IPS-NIHi11 (cell line): Measurements from ENCODE around the gene CAMK1D.
"Not testable (repeated sequence)": the region's sequence is repeated elsewhere in the genome, so short reads cannot be mapped to it uniquely, and the experiment has no call there.

ENCODE experiments used
- DNase-seq: peaks from one replicate; pipeline ENCODE4 v3.0.0; 2012; ENCODE audit warnings: mixed read lengths, low spot score

Gene CAMK1D

DNA sequence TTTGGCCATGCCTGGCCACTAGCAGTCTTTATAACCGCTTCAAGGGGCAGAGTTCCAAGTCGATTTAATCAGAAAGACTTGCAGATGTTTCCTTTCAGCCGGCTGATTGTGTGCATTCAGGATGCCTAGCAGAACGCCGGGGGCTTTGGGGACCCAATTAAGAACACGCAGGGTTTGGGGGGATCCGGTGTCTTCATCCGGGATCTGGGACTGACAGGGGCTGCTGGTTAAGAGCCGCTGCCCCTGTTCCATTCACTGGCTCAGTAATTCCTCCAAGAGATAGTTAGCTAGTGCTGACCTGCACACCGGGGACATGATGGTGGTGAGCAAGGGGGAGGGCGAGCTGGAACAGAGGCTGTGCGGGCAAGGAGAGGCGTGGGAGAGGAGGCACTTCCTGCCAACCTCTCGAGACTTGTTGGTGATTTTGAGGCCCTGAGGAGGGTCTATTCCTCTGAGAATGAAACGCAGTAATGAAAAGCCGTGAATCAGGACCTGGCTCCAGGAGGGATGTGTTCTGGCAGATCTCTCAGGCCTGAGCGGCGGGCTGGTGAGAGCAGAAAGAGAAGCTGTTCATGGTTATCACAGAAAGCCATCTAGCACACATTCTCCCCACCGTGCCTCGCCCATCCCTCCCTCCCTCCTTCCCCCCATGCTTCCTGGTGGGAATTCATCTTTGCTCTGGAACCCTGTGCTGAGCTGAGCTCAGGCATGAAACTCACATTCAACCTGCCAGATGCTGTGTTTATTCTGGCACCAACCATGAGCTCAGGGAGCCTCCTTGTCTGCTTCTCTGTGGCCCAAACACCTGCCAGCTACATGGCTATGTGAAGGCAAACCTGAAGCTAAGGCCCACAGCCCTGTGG is 500.2 kb downstream of the CAMK1D start:
- no peak for DNase-seq

DNA sequence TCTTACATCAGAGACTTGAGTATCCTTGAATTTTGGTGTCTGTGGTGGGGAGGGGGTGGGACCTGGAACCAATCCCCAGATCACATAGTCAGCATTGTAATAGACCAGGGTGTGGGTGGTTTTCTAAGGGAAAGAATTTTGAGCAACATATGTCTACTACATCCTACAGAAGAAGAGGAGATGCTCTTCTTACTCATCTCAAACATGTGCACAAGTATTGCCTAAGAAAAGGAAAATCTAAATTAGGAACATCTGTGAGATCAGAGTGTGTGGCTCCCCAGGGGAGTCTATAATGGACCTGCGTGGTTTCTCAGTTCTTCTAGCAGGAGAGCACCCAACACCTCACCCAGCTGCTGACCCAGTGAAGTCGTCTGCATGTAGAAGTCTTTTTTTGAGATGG is 503.3 kb downstream of the CAMK1D start:
- no peak for DNase-seq

DNA sequence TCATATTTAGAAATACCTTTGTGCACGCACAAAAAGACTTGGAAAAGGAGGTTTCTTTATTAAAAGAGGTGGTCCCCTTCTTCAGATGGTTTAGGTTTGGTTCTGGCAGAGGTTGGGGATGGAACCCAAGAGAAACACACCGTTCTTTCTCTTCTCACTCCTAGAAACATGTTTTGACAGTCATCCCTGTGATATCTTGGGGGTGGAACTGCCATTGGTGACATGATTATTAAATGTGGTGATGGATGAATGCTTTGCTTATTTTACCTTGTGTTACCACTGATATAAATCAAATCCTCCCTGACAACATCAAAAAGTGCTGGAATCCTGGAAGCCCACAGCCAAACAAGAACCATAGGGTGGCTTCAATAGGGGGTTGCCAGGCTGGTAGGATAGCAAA is 505.6 kb downstream of the CAMK1D start:
- DNase-seq: no peak

DNA sequence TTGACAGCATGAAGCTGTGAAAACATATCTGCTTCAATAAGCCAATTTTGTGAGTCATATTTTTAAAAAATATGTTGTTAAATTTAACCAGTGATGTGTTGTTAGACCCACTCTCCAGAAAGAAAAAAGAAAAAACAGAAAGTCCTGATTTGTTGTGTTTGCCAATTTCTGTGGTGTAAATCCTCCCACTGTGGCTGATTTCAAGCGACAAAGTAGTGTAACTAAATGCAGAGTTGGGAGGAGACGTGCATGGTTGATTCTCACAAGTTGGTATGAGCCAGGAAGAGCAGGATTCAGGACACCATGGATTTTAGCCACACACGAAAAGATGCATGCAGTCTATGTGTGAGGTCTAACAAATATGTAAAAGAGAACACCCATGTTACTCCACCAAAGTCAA is 513.1 kb downstream of the CAMK1D start:
- DNase-seq: no peak

DNA sequence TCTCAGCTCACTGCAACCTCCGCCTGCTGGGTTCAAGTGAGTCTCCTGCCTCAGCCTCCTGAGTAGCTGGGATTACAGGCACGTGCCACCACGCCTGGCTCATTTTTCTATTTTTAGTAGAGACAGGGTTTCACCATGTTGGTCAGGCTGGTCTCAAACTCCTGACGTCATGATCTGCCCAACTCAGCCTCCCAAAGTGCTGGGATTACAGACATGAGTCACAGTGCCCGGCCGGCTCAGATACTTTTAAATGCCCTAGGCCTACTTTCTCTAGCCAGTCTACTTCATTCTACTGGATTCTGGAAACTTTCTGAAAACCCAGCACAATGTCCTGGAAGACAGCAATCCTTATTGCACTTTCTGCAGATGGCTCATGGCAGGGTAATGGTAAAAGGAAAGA is 516.2 kb downstream of the CAMK1D start:
- not testable (repeated sequence) for DNase-seq

DNA sequence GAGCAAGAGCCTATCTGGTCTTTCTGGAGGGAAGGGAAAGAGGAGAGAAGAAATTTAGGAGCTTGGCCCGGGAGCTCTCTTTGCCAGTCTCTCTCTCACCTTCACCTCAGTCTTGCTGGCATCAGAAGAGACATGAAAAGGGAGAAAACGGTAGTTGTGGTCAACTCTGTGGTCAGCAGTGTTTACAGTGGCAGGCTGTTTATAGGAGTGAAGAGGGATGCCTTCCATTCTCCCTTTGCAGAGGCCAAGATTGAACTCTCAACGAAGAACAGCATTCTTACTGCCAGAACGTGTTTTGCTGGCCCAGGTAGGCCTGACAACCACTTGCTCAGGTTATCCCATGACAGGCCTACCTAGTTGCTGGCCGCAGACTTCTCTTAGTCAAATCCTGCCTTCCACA is 518.9 kb downstream of the CAMK1D start:
- DNase-seq: no peak

DNA sequence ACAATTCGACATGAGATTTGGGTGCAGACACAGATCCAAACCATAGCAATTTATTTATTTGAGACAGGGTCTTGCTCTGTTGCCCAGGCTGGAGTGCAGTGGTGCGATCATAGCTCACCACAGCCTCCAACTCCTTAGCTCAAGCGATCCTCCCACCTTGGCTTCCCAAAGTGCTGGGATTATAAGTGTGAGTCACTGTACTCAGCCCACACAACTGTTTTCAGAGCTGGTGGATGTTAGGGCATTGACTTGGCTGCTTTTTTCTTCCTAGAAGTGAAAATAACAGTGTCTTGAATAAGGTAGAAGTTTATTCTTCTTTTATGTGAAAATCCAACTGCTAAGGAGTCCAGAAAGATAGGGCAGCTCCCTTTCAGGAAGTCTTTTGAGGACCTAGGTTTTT is 520.1 kb downstream of the CAMK1D start:
- DNase-seq: no peak

DNA sequence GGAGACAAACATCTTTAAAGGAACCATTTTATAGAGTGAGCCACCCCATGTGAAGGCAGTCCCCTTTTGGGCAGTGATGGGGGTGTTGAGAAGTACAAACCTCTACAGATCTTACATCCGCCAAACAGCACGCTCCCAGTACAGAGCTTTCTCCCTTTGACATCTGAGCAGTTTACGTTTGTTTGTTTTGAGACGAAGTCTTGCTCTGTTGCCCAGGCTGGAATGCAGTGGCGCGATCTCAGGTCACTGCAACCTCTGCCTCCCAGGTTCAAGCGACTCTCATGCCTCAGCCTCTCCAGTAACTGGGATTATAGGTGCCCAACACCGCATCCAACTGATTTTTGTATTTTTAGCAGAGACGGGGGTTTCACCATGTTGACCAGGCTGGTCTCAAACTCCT is 523.2 kb downstream of the CAMK1D start:
- no peak for DNase-seq

DNA sequence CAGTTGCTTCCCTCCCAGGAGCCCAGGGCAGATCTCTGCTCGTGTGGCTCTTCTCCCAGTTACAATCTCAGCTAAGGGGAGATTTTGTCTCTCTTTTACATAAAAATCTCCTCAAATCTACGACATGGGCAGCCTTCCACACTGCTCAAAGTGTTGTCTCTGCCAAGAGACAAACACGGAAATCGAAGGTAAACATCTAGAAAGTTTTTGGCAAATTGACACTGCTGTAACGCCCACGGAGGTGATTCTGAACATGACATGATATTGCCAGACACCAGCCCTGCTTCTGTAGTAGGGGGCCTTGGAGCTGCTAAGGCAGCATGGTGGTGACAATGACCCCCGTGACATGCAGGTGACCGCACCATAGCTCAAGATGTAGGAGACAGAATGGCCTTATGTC is 523.8 kb downstream of the CAMK1D start:
- DNase-seq: no peak

DNA sequence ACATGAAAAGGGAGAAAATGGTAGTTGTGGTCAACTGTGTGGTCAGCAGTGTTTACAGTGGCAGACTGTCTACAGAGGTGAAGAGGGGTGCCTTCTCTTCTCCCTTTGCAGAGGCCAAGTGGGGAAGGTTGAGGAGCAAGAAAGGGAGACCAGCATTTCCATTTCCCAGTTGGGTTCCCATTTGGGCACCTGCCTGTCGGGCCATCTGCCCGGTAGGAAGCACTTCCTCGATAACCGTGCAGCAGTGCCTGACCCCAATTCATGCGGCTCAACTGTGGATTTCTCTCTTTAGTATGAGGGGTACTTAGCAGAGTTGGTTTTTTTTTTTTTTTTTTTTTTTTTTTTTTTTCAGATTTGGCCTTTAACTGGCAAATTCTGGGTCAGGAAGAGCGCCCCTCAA is 525.2 kb downstream of the CAMK1D start:
- DNase-seq: no peak

DNA sequence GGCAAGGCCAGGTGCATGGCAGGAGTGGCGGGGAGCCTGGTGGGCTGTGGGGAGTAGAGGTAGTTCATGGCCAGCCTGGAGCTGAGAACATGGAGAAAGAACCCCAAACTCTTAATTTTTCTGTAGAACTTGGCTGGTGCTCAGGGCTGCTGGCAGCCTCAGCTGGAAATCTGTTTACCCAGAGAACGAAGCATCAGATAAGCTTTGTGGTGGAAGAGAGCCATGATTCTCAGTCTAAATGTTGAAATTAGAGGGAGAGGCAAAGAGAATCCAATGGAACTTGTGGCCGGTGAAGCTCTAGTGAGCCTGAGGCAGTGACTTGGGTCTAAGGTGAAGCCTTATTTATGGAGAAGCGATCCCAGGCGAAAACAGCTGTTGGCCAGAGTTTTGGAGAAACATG is 525.8 kb downstream of the CAMK1D start:
- DNase-seq: no peak

DNA sequence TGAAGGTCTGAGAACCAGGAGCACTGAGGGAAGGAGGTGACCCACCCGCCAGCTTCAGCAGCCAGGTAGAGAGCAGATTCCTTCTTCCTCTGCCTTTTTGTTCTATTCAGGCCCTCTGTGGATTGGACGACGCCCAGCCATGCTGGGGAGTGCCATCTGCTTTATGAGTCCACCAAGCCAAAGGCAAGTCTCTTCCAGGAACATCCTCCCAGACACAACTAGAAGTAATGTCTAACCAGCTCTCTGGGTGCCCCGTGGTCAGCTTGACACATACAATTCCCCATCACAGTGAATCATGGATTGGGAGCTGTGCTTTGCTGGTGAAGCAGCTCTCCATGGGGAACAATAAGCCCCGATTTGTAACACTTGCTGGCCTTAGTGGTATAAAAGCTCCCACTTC is 526.9 kb downstream of the CAMK1D start:
- DNase-seq: no peak

DNA sequence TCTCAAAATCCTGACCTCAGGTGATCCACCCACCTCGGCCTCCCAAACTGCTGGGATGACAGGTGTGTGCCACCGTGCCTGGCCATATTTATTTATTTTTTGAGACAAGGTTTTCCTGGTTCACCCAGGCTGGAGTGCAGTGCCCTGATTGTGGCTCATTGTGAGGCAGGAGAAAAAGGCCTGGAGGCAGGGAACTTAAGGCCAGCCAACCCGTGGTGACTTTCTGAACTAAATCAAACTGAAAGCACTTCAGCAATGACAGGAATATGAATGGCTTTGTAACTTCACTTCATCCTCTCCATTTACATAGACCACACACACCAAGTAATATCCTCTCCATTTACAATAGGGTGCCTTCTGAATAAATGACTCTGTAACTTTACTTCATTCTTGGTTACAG is 527.8 kb downstream of the CAMK1D start:
- no peak for DNase-seq

DNA sequence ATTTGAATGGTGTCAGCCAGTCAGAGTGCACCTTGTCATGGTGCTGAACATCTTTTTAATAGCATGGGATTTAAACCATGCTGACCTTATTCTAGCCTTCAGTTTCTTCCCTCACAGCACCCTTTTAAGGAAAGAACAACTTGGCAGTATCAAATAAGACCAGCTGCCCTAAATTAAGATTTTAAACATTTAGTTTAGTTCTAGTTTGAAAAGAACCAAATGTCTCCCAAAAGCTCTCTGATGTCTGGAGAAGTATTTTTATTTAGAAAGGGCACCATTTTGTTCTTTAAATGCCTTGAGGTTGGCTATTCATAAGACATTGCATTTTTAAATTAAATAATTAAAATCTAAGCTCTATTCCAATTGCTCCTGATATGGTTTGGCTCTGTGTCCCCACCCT is 531.1 kb downstream of the CAMK1D start:
- no peak for DNase-seq

DNA sequence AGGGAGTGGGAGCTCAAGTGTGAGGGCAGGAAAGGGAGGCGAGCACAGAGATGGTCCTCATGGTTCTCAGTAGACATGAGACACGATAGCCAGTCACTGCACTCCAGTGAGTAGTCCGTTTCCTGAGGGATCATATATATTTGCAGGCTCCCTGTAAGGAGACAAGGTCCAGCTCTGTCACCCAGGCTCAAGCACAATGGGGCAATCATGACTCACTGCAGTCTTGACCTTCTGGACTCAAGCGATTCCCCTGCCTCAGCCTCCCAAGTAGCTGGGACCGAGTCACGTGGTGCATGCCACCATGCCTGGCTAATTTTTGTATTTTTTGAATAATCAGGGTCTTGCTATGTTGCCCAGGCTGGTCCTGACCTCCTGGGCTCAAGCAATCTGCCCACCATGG is 535.5 kb downstream of the CAMK1D start:
- no peak for DNase-seq
